HG02623 (cell line): ENCODE data around the gene PTPRU.
"Not testable (repeated sequence)": the region's sequence is repeated elsewhere in the genome, so short reads cannot be mapped to it uniquely, and the experiment has no call there.

Experiments
- ATAC-seq: cut with Tn5 transposase; IDR thresholded peaks from one replicate; pipeline ENCODE4 v1.9.1; 2021; ENCODE audit warnings: moderate library complexity; ENCODE audit not compliant: unreplicated experiment

Gene PTPRU

DNA sequence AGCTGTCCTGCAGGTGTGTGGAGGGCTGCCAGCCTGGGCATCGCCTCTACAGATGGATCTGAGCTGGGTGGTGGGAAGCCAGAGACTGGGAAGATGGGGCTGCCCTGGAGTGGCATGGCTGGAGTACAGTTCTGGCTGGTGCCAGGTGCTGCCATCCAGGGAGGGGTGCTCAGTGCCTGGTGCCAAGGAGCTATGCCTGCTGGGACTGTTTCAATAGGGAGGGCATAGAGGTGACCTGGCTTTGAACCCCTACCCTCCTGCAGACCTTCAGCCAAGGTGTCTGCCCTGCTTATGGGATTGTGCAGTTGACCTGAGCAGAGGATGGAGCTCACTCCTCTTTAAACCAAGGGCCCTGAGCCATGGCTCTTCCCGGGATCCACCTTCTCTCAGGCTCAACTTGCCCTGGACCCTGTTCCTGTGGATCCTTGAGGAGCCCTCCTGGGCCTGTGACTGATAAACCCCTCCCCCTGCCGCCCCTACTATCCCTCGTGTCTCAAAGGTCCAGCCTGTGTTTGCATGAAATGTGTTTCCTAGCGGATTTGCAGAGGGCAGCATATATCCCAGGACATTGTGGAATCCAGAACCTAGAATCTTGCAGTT is 48.7 kb downstream of the PTPRU start:
- no peak for ATAC-seq

DNA sequence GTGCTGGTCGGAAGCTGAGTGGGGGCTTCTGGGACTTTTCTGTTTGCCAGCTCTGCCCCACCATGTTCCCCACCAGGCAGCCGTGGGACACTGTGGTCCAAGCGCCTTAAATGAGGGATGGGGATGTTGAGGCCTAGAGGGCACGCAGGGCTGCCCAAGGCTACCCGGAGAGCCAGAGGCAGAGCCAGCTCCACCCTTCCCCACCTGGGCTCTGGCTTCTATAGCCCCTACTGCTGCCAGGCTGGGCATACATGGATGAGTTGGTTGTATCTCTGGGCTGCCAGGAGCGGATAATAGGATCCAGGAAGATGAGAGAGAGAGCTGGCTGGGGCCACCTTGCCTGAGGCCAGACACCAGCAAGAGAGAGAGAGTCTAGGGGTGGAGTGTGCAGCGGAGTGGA is 49.4 kb downstream of the PTPRU start:
- ATAC-seq = no peak

DNA sequence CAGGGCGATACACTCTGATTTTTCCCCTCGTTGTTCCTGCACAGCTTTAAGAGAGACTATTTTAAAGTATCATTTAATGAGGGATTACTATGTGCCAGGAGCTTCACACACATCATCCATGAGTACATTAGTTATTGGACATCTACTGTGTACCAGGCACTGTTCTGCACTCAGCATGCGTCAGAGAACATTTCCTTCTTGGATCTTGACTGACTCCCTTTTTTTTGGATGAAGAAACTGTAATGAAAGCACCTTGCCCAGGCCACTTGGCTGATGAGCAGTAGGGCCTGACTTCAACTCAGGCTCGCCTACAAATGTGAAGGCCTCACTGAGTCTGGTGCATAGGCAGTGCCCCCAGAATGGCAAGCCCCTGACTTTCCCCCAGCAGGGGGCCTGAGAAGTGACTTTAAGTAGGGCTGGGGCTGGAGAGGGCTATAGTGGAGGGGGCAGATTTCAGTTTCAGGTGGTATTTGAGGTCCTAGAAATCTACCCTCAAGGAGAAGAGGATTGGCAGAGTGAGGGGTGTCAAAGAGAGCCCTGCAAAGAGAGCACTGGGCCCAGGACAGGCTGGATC is 50.0 kb downstream of the PTPRU start:
- no peak for ATAC-seq

DNA sequence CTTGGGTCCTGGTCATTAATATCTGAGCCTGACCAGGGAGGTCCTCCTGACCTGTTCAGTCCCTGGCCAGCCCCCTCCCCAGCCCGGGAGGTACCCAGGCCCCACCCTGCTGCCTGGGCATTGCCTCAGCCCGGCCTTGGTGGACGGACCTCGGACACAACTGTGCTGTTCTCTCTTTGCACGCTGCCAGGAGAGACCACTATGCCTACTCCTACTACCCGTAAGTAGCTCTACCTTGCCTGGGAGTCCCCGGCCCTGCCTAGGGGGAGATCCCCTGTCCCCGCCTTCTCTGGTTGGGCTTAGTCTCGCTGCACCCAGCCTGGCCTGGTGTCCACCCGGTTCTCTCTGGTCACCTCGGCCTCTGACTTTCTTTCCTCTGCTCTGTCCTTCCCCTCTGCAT is 53.2 kb downstream of the PTPRU start:
- ATAC-seq = no peak

DNA sequence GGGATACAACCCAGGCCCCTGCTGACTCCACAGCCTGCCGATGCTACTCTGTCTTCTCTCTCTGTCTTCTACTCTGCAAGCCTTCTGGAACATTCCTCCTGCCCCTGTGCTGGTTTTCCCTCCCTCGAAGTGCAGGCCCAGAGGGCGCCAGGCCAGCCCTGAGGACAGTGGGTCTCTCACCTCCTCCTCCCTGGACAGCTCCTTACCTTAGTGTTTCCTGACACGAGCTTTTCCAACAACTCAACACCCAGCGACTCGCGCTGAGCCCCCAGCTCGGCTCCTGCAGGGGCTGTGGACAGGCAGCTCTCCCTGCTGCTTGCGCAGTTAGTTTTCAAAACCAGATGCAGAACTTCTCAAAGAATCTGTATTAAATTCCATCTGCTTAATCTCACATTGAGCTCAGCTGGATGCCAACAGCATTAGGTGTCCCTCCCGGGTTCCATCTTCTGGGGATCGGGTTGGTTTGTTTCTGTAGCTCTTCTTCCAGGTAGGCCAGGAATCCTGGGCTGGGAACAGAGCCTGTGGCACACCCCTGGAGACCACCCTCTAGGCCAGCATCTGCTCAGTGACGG is 54.2 kb downstream of the PTPRU start:
- ATAC-seq = no peak

DNA sequence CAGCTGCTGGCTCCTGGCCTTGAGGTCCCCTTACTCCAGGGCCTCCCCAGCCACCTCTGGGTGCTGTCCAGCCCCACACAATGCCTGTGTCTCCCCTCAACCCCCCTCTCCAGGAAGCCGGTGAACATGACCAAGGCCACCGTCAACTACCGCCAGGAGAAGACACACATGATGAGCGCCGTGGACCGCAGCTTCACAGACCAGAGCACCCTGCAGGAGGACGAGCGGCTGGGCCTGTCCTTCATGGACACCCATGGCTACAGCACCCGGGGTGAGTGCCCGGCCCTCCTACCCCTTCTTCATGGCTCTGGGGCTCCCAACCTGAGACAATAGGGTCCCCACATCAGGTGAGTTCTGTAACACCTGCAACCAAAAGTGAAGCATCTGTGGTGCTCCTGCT is 55.4 kb downstream of the PTPRU start:
- no peak for ATAC-seq

DNA sequence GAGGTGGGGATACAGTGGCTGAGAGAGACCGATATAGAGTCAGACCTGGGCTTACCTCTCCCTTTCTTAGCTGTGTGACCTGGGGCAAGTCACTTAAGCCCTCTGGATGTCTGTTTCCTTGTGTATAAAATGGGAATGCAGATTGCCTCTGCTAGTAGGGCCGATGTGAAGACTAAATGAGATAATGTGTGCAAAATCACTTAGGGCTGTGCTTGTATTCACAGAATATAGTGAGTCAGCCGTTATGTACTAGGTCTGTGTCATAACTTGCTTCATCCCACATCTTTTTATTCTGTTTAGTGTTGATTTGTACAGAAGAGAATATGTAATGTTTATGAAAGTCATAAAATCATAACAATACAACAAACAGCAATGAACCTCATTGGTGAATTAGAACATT is 56.0 kb downstream of the PTPRU start:
- no peak for ATAC-seq

DNA sequence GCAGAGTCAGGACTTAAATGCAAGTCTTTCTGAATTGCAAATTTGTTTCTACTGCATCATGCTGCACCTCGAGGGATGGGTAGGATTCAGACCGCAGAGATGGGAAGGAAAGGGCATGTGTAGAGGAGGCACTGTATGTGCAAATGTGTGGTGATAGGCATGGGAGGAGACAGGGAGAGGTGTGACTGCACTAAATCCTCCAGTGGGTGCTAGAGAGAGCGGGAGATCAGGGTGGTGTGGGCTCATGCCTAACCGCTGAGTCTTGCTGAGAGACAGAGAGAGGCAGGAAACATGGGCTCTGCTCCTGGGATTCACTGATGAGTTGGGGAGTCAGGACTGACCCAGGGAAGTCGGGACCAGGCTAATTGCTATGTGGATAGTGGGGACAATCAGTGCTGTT is 61.1 kb downstream of the PTPRU start:
- no peak for ATAC-seq

DNA sequence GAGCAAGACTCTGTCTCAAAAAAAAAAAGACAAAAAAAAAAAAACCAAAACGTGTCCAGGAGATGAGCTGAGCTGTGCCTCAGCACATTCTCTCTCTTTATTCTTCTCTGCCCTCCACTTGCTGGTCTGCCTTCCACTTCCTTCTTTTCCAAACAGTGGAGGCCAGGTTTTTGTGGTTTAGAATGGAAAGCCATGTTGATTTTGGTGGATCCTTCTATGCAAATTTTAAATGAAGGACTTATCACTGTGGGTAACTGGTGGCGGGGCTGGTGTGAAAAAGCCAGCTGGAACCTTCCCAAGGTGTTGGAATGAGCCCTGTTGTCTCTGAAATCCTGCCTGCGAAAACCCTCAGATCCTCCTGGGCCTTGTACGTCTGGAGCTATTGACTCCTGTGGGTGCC is 61.9 kb downstream of the PTPRU start:
- ATAC-seq = no peak

DNA sequence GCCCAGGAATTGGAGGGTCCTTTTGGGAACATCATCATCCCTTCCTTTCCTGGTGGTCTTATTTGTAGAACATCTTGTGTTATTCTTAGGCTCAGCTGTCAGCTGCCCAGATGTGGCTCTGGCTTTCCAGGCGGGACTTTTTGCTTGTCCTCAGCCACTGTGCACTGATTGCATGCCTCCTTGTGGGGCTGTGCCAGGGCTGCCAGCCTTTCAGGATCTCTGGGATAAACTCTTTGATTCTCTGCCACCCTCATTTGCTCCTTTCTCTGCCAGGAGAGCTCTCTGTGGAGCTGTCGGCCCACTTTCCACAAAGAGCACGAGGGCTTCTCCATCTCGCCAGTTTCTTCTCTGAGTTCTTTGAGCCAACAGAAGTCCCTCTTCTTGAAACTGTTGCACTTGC is 63.1 kb downstream of the PTPRU start:
- ATAC-seq = no peak

DNA sequence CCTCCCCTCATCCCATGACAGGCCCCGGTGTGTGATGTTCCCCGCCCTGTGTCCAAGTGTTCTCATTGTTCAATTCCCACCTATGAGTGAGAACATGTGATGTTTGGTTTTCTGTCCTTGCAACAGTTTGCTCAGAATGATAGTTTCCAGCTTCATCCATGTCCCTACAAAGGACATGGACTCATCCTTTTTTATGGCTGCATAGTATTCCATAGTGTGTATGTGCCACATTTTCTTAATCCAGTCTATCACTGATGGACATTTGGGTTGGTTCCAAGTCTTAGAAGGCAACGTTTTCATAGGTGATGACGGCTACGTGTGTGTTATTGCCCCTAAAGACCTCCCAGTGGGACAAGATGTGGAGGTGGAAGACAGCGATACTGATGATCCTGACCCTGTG is 65.4 kb downstream of the PTPRU start:
- not testable (repeated sequence) for ATAC-seq

DNA sequence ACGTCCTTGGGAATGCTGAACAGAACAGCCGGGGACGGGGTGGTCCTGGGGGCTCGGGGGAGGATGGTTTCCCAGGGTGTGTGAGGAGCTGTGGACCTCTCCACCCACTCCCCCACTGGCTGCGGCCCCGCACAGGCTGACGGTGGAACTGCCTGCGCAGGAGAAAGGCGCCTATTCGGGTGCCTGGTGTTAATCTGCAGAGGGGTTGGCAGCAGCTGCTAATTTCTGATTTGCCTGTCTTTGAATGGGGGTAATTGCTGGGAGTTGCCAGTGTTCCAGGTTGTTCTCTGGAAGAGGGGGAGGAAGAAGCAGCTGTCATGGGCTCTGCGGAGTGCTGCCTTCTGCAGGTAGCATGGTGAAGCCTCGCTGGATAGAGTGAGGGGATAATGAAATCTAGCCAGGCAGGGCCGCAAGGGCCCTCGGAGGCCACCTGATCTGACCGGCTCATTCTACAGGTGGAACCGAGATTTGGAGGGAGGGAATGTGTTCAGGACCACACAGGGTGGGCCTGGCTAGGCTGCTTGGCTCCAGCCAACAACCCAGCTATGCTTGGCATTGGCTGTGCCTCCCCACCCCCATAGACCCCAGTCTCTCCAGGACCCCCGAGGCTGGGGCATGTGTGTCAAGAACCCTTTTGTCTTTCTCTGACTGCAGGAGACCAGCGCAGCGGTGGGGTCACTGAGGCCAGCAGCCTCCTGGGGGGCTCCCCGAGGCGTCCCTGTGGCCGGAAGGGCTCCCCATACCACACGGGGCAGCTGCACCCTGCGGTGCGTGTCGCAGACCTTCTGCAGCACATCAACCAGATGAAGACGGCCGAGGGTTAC is 67.1 kb downstream of the PTPRU start:
- no peak for ATAC-seq

DNA sequence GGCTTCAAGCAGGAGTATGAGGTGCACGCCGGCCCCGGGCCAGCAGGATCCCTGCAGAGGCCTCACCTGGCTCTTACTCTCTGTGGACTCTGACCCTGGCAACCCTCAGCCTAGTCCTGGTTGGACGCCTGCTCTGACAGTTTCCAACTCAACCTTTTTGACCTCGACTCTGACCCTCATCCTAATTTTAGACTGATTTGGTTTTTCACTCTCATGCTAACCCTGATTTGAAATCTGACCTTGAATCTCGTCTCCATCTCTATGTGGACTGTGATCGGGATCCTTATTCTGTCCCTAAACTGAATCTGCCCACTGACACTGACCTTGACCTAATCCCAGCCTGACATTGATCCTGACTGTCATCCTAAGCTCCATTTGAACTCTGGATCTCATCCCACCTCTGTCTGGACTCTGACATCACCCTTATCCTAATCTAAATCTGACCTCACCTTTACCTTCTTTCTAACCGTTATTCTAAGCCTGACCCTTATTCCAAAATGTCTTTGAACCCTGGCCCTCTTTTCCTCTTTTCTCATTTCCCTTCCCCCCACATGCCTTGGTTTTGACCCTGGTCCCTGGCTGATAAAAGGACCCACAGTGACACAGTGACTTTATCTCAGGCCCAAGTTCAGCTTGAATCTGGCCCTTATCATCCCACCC is 67.8 kb downstream of the PTPRU start:
- no peak for ATAC-seq

DNA sequence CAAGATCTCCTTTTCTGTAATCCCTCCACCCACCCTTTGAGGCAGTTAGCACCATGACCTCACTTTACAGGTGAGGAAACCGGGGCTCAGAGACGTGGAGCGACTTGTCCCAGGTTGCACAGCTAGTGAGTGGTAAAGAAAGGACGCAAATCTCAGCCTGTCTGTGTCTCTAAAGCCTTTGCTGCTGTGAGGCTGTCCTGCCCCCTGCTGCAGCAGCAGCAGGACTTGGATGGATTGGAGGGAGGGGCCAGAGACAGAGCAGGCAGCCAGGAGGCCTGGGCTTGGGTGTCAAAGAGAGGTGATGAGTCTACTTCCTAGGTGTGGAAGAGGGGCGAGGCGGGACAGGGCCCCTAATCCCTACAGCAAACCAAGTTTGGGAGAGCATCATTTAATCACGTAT is 69.6 kb downstream of the PTPRU start:
- ATAC-seq = no peak

DNA sequence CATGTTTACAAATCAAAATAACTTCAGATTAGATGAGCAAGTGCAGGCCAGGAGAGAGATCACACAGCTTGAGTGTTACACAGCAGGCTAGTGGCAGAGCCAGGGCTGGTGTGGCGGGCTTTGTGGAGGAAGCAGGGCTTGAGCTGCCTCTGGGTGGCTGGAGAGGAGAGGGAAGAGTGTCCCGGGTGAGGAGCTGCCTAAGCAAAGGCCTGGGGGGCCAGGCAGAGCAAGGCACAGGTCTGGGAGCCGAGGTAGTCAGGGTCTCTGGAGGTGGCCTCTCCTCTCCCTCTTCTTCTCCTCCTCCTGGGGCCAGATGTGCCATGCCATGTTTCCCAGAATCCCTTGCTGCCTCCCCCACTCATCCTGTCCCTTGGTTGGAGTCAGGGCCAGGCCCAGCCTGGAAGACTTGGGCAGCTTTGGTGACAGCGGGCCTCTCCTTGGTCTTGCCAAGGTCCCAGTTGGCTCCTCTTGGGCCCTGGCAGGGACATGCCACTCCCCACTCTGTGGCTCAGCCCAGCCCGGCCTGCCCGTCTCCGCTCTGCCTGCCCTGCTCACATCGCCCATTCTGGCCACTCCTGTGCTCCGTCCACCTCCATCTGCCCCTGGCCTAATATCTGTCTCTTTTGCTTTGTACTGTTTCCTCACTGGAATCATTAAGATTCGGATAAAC is 70.3 kb downstream of the PTPRU start:
- ATAC-seq = no peak

DNA sequence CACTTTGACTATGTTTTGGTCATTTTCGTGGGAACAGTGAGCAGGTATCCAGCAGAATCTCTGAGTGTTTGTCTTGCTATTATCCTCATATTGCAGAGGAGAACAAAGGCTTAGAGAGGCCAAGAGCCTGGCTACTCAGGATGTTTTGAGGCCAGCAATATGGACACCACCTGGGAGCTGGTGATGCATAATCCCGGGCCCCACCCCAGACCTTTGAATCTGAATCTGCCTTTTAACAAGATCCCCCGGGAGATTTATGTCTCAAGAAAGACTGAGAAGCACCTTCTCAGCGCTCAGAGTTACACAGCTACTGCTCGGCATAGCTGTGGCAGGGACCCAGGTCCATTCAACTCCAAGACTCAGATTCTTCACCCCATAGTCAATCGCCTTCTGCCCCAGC is 72.8 kb downstream of the PTPRU start:
- no peak for ATAC-seq

DNA sequence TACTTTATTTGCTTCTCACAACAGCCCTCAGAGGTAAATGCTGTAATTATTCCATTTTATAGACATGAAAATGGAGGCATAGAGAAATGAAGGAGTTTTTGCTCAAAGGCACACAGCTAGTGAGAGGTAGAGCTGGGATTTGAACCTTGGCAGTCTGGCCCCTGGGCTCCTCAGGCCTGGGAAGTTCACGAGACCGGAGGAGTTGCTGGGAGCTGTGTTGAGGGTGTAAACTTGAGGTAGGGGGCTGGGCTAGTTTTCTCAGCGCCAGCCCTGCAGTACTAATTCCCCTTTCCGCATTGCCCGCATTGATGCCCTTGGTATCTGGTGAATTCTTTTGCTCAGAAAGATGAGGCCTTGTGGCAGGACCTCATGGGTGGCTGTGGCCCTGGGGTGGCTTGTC is 73.3 kb downstream of the PTPRU start:
- no peak for ATAC-seq

DNA sequence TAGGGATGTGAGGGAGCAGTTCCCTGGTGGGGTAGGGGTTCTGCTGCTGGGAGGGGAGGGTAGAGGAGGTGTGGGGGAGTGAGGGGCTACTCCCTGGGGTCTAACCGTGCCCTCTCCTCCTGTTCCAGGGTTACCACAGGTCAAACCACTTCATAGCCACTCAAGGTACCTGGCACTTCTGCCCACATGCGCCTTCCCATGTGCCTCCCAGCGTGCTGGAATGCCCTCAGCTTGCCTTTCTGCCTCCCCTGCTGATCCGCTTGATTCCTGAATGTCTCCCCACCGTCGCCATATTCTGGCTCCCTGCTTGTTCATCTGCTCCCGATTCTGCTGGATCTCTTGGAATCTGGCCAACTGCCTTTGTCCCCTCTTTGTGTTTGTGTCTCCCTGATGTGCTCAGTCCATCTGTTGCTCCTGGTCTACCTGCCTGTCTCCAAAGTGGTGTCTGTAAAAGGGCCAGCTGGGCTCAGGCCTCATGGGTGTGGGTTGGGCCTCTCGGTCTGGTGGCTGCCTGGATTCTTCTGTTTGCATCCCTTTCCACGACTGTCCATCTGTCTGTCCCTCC is 74.4 kb downstream of the PTPRU start:
- no peak for ATAC-seq

DNA sequence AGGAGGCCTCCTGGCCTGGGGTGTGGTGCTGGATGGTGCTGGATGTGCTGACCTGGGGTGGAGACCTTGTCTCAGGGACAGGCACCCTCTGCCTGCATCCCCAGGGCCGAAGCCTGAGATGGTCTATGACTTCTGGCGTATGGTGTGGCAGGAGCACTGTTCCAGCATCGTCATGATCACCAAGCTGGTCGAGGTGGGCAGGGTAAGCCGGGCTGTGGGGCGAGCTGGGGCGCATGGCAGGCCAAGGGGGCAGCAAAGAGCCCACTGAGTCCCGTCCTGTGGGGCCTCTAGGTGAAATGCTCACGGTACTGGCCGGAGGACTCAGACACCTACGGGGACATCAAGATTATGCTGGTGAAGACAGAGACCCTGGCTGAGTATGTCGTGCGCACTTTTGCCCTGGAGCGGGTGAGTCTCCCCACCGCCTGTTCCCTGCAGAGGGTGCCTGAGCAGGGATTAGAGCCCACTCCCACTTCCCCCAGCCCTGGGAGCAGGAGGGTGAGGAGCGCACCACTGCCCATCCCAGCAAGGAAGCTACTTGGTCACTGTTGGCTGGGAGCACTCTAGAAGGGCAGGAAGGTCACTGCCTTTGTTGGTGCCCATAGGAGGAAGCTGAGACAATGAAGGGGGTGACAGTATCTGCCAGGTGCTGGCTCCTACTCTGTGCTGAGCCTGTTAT is 75.2 kb downstream of the PTPRU start:
- ATAC-seq = no peak
